ENCODE results near the gene GCG.

GCG gene

GRCh38 chr2:162099836-162100235, 52.2 kb downstream of the GCG start:
- DNase-seq (ENCODE audit: low read depth), result no peak
